Measurements from ENCODE around the gene MUSTN1. TPM values are rescaled to one million over a fixed set of nuclear protein-coding genes. Genes with fewer than 3 reads are reported as not detected.

The MUSTN1 gene
- total and polyA plus RNA-seq, 2 donors (not counting 1 experiment from before 2014, with no cell fraction given), result 0.79 to 11.2 TPM

DNA sequence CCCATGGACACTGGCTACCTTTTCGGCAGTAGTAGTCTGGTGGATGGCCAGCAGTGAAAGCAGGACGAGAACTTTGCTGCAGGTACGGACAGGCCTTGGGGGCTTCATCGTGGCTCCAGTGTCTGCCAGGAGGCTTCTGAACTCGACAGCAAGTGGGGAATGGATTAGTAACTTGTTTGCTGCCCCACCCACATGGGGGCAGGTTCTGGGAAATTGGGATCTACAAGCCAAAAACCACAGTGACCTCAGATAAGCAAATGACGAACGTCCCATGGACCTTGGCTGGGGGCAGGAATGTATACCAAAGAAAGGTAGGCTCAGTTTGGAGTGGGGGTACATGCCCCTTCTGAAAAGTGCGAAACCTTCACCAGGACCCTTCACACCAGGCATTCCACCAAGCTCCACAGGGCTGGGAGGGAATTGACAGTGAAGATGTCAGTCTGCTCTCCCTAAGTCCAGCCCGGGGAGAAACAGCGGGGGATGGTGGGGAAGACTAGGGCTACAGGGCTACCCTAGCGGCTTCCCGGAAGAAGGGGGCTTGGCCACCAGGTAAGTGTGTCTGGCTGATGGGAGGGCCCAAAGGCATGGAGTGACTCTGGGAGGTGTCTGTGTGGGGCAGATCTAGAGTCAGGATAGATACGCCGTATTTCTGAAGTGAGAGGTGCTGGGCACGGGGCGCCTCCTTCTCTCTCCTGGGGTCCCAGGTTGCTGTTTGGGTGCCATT, 4.1 kb downstream of the MUSTN1 start, which contains the start of gene ITIH4:
Gene ITIH4, minus strand, starts transcription at position 138 of the 724 bp plus-strand sequence. Its CDS starts 30 bp downstream, at position 108.
- no peaks in the 10 kb centered on the region for H3K27me3 Mint-ChIP-seq
- CTCF ChIA-PET, result no interaction called here

GRCh38 chr3:52829906-52830463, 4.8 kb downstream of the MUSTN1 start:
- Histone ChIP-seq H3K9me3 (ENCODE audit: control extremely low read depth in 1 of 3, control insufficient read depth in 2 of 3, insufficient read depth in 1 of 3, low read length in 2 of 3) (no peaks in the 10 kb centered on the region), H4K20me1 (ENCODE audit: control insufficient read depth, insufficient read depth, low read length, poor library complexity, severe bottlenecking) (no peaks in the 10 kb centered on the region), H3K27me3 (replicated peaks in 1 of 4; ENCODE audit: control extremely low read depth in 1 of 4, control insufficient read depth in 3 of 4, insufficient read depth in 4 of 4, low read length in 3 of 4) (no peaks in the 10 kb centered on the region), H3K4me3 (ENCODE audit: control extremely low read depth in 1 of 5, extremely low read depth in 1 of 5, insufficient read depth in 1 of 5, low read depth in 2 of 5, low read length in 4 of 5) (no peak overlapping the region), H3K4me1 (ENCODE audit: control insufficient read depth in 2 of 2, insufficient read depth in 2 of 2, low read length in 2 of 2) (no peaks in the 10 kb centered on the region), H3K4me2 (replicated peaks; ENCODE audit: low read depth, low read length, poor library complexity, severe bottlenecking) (no peak overlapping the region), H2AFZ (ENCODE audit: insufficient read depth, low read depth, low read length, poor library complexity, severe bottlenecking) (no peak overlapping the region), H3K36me3 (replicated peaks in 1 of 2; ENCODE audit: control extremely low read depth in 1 of 2, control insufficient read depth in 1 of 2, extremely low read depth in 1 of 2, insufficient read depth in 2 of 2, low read length in 1 of 2) (peaks cover 0 to 3% of the 10 kb centered on the region in 2 experiments), H3K9ac (ENCODE audit: low read length) (no peak overlapping the region), H3K79me2 (ENCODE audit: control insufficient read depth, insufficient read depth, low read length) (no peaks in the 10 kb centered on the region), H3K27ac (ENCODE audit: low read length in 2 of 2) (no peak overlapping the region)
- no peak overlapping the region for H3K4me3 Mint-ChIP-seq
- DNase-seq, result no peak
- no peaks in the 10 kb centered on the region for H3K27me3 Mint-ChIP-seq
- no peak for ATAC-seq (ENCODE audit: low read depth)
- WGBS (ENCODE audit: insufficient coverage), result 97% methylated on average over 7 of the region's 10 CpGs
- ChIA-PET POLR2A (no interaction called here), CTCF (no interaction called here)
- H3K27ac Mint-ChIP-seq, result no peak overlapping the region
- H3K4me1 Mint-ChIP-seq, result no peaks in the 10 kb centered on the region
- no peak for TF ChIP-seq EZH2 (IDR thresholded peaks at IDR 0.05; ENCODE audit: borderline replicate concordance, insufficient read depth, low read depth, low read length, poor library complexity, severe bottlenecking)
- TF ChIP-seq, protein P1, sequence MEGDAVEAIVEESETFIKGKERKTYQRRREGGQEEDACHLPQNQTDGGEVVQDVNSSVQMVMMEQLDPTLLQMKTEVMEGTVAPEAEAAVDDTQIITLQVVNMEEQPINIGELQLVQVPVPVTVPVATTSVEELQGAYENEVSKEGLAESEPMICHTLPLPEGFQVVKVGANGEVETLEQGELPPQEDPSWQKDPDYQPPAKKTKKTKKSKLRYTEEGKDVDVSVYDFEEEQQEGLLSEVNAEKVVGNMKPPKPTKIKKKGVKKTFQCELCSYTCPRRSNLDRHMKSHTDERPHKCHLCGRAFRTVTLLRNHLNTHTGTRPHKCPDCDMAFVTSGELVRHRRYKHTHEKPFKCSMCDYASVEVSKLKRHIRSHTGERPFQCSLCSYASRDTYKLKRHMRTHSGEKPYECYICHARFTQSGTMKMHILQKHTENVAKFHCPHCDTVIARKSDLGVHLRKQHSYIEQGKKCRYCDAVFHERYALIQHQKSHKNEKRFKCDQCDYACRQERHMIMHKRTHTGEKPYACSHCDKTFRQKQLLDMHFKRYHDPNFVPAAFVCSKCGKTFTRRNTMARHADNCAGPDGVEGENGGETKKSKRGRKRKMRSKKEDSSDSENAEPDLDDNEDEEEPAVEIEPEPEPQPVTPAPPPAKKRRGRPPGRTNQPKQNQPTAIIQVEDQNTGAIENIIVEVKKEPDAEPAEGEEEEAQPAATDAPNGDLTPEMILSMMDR (IDR thresholded peaks at IDR 0.05), result no peak
- H3K9me3 Mint-ChIP-seq (ENCODE audit: insufficient read depth), result no peaks in the 10 kb centered on the region
- intact Hi-C loops (cut with micrococcal nuclease), result no loop called here

More for the DNA sequence above, 4.1 kb downstream of the MUSTN1 start, which contains the start of gene ITIH4:
- Histone ChIP-seq H3K4me2 (replicated peaks; ENCODE audit: low read depth, low read length, poor library complexity, severe bottlenecking) (no peak within 1 kb of the TSS), H3K9me3 (ENCODE audit: control extremely low read depth in 1 of 3, control insufficient read depth in 2 of 3, insufficient read depth in 1 of 3, low read length in 2 of 3) (no peaks in the 10 kb centered on the region), H3K4me1 (ENCODE audit: control insufficient read depth in 2 of 2, insufficient read depth in 2 of 2, low read length in 2 of 2) (no peaks in the 10 kb centered on the region), H3K27me3 (replicated peaks in 1 of 4; ENCODE audit: control extremely low read depth in 1 of 4, control insufficient read depth in 3 of 4, insufficient read depth in 4 of 4, low read length in 3 of 4) (no peaks in the 10 kb centered on the region), H3K4me3 (ENCODE audit: control extremely low read depth in 1 of 5, extremely low read depth in 1 of 5, insufficient read depth in 1 of 5, low read depth in 2 of 5, low read length in 4 of 5) (no peak within 1 kb of the TSS), H4K20me1 (ENCODE audit: control insufficient read depth, insufficient read depth, low read length, poor library complexity, severe bottlenecking) (no peaks in the 10 kb centered on the region), H3K27ac (ENCODE audit: low read length in 2 of 2) (no peak within 1 kb of the TSS), H3K36me3 (replicated peaks in 1 of 2; ENCODE audit: control extremely low read depth in 1 of 2, control insufficient read depth in 1 of 2, extremely low read depth in 1 of 2, insufficient read depth in 2 of 2, low read length in 1 of 2) (peaks cover 0 to 10% of the 10 kb centered on the region in 2 experiments), H3K9ac (ENCODE audit: low read length) (no peak within 1 kb of the TSS), H3K79me2 (ENCODE audit: control insufficient read depth, insufficient read depth, low read length) (no peaks in the 10 kb centered on the region), H2AFZ (ENCODE audit: insufficient read depth, low read depth, low read length, poor library complexity, severe bottlenecking) (no peak within 1 kb of the TSS)
- Mint-ChIP-seq H3K4me1 (no peaks in the 10 kb centered on the region), H3K4me3 (no peak within 1 kb of the TSS), H3K27ac (no peak within 1 kb of the TSS), H3K9me3 (ENCODE audit: insufficient read depth) (no peaks in the 10 kb centered on the region)
- ATAC-seq (ENCODE audit: low read depth), result no peak
- intact Hi-C loops (cut with micrococcal nuclease), result no loop called here
- POLR2A ChIA-PET, result no interaction called here
- WGBS (ENCODE audit: insufficient coverage), result 98% methylated on average over 12 of the region's 16 CpGs
- no peak for DNase-seq
- no peak for TF ChIP-seq EZH2 (IDR thresholded peaks at IDR 0.05; ENCODE audit: borderline replicate concordance, insufficient read depth, low read depth, low read length, poor library complexity, severe bottlenecking)
- TF ChIP-seq, protein P1 (IDR thresholded peaks at IDR 0.05), result no peak
